ENCODE data around the gene MRPL2. TPM values are rescaled to one million over a fixed set of nuclear protein-coding genes. Genes with fewer than 3 reads are reported as not detected.

Gene MRPL2
- total and polyA plus RNA-seq, 2 donors from 2014 or later = 56.6 to 127 TPM

- no peaks in the 10 kb centered on the region for H3K4me1 ChIP-seq (ENCODE audit: control insufficient read depth in 2 of 3, insufficient read depth in 2 of 3, low read depth in 1 of 3, low read length in 3 of 3)
- DNase-seq = no peak
- H3K27me3 ChIP-seq (ENCODE audit: control insufficient read depth, insufficient read depth, low read length) = no peaks in the 10 kb centered on the region
- no peak overlapping the region for H3K27ac ChIP-seq (ENCODE audit: low read depth in 2 of 2, low read length in 2 of 2)
- H3K36me3 ChIP-seq (ENCODE audit: control insufficient read depth in 2 of 3, insufficient read depth in 3 of 3, low read length in 3 of 3) = peaks cover 7 to 39% (median 29%) of the 10 kb centered on the region in 3 donors
- H3K9ac ChIP-seq (ENCODE audit: low read length in 3 of 3) = no peak overlapping the region
- intact Hi-C loops (cut with DNase I) = no loop called here
- H3K4me3 ChIP-seq (ENCODE audit: low read length in 3 of 3) = no peak overlapping the region
- TF ChIP-seq, protein P1, sequence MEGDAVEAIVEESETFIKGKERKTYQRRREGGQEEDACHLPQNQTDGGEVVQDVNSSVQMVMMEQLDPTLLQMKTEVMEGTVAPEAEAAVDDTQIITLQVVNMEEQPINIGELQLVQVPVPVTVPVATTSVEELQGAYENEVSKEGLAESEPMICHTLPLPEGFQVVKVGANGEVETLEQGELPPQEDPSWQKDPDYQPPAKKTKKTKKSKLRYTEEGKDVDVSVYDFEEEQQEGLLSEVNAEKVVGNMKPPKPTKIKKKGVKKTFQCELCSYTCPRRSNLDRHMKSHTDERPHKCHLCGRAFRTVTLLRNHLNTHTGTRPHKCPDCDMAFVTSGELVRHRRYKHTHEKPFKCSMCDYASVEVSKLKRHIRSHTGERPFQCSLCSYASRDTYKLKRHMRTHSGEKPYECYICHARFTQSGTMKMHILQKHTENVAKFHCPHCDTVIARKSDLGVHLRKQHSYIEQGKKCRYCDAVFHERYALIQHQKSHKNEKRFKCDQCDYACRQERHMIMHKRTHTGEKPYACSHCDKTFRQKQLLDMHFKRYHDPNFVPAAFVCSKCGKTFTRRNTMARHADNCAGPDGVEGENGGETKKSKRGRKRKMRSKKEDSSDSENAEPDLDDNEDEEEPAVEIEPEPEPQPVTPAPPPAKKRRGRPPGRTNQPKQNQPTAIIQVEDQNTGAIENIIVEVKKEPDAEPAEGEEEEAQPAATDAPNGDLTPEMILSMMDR (IDR thresholded peaks at IDR 0.05; ENCODE audit: borderline replicate concordance, extremely low read depth, insufficient read depth) = no peak
- no peak for FAIRE-seq
- no peaks in the 10 kb centered on the region for H3K9me3 ChIP-seq (ENCODE audit: control insufficient read depth in 2 of 3, insufficient read depth in 1 of 3, low read length in 3 of 3)
Measured at GRCh38 chr6:43029120-43029519, 30.1 kb downstream of the MRPL2 start.

DNA sequence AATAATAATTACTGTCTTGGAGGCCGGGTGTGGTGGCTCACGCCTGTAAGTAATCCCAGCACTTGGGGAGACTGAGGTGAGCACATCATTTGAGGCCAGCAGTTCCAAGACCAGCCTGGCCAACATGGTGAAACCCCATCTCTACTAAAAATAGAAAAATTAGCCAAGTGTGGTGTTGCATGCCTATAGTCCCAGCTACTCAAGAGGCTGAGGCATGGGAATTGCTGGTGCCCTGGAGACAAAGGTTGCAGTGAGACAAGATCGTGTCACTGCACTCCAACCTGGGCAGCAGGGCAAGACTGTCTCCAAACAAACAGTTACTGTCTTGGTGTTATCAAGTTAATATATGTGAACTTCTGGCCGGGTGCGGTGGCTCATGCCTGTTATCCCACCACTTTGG lies 32.9 kb downstream of the MRPL2 start:
- DNase-seq (no peak), FAIRE-seq (no peak)
- Histone ChIP-seq H3K4me1 (ENCODE audit: control insufficient read depth in 2 of 3, insufficient read depth in 2 of 3, low read depth in 1 of 3, low read length in 3 of 3) (no peaks in the 10 kb centered on the region), H3K9ac (ENCODE audit: low read length in 3 of 3) (no peak overlapping the region), H3K4me3 (ENCODE audit: low read length in 3 of 3) (no peak overlapping the region), H3K27ac (ENCODE audit: low read depth in 2 of 2, low read length in 2 of 2) (no peak overlapping the region), H3K9me3 (ENCODE audit: control insufficient read depth in 2 of 3, insufficient read depth in 1 of 3, low read length in 3 of 3) (no peaks in the 10 kb centered on the region), H3K27me3 (ENCODE audit: control insufficient read depth, insufficient read depth, low read length) (no peaks in the 10 kb centered on the region), H3K36me3 (ENCODE audit: control insufficient read depth in 2 of 3, insufficient read depth in 3 of 3, low read length in 3 of 3) (peaks cover 7 to 38% (median 29%) of the 10 kb centered on the region in 3 donors)
- TF ChIP-seq, protein P1 (IDR thresholded peaks at IDR 0.05; ENCODE audit: borderline replicate concordance, extremely low read depth, insufficient read depth) = no peak
- intact Hi-C loops (cut with DNase I) = no loop called here

DNA sequence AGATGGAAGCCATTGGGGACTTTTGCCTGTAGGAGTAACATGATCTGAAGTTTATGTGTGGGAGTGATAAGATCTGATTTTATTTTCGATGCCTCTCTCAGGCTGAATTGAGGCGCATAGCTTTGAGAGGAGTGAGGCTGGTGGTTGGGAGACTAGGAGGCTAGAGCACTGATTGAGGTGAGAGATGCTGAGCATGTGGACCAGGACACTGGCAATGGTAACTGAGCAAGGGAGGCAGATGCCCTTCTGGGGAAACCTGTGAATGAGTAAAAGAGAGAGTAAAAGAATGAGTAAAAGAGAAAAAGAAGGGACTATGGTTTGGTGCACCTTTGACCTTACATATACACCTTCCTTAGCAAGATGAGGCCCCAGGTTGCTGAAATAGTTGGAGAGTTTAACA lies 34.8 kb downstream of the MRPL2 start:
- TF ChIP-seq, protein P1 (IDR thresholded peaks at IDR 0.05; ENCODE audit: borderline replicate concordance, extremely low read depth, insufficient read depth) = no peak
- H3K27ac ChIP-seq (ENCODE audit: low read depth in 2 of 2, low read length in 2 of 2) = no peak overlapping the region
- FAIRE-seq = no peak

More for the DNA sequence above, 34.8 kb downstream of the MRPL2 start:
- Histone ChIP-seq H3K4me3 (ENCODE audit: low read length in 3 of 3) (no peak overlapping the region), H3K9ac (ENCODE audit: low read length in 3 of 3) (no peak overlapping the region), H3K4me1 (ENCODE audit: control insufficient read depth in 2 of 3, insufficient read depth in 2 of 3, low read depth in 1 of 3, low read length in 3 of 3) (peaks cover 0 to 6% (median 4%) of the 10 kb centered on the region in 3 donors), H3K9me3 (ENCODE audit: control insufficient read depth in 2 of 3, insufficient read depth in 1 of 3, low read length in 3 of 3) (no peaks in the 10 kb centered on the region), H3K36me3 (ENCODE audit: control insufficient read depth in 2 of 3, insufficient read depth in 3 of 3, low read length in 3 of 3) (peaks cover 7 to 35% (median 26%) of the 10 kb centered on the region in 3 donors), H3K27me3 (ENCODE audit: control insufficient read depth, insufficient read depth, low read length) (no peaks in the 10 kb centered on the region)
- DNase-seq = no peak
- intact Hi-C loops (cut with DNase I) = no loop called here

All from kidney (tissue), 14 donors.